A673 (cell line): Measurements from ENCODE around the gene COQ8B. TPM values are rescaled to one million over a fixed set of nuclear protein-coding genes. Genes with fewer than 3 reads are reported as not detected.

Experiments used
- BruUV-seq: library from RNA; stranded (reverse); fragments of 400-500 nt; replicated peaks from 2 replicates; lab custom pipeline; 2021; lab: Mats Ljungman, UMichigan
- CTCF ChIA-PET: fragments of 300-600 bp; sonication (Branson Sonifier 250); formaldehyde crosslinking; loops from one replicate; lab custom pipeline; 2022; ENCODE audit warnings: antibody characterized with exemption; lab: Charles Lee
- POLR2A ChIA-PET: fragments of 300-600 bp; sonication (Branson Sonifier 250); formaldehyde crosslinking; loops from one replicate; lab custom pipeline; 2022; ENCODE audit warnings: antibody characterized with exemption; ENCODE audit not compliant: low non-redundant PET; lab: Charles Lee
- DNase-seq: peaks from one replicate; pipeline ENCODE4 v3.0.0-alpha.2; 2015; ENCODE audit warnings: low spot score
- H3K27ac ChIP-seq: fragments of 200-600 bp; sonication (generic); 2 replicates; pipeline ENCODE4 v1.5.1; 2016; ENCODE audit warnings: mixed run types, low read depth, mild to moderate bottlenecking, mixed read lengths, antibody characterized with exemption, low read length; ENCODE audit not compliant: poor library complexity, severe bottlenecking
- H3K27me3 ChIP-seq: fragments of 200-600 bp; sonication (generic); replicated peaks from 2 replicates; pipeline ENCODE4 v1.6.1; 2017; ENCODE audit warnings: mixed run types, low read depth, mild to moderate bottlenecking, mixed read lengths, antibody characterized with exemption, low read length; ENCODE audit not compliant: insufficient read depth, poor library complexity
- H3K36me3 ChIP-seq: fragments of 200-600 bp; sonication (generic); 2 replicates; pipeline ENCODE4 v1.6.1; 2016; ENCODE audit warnings: mixed run types, mild to moderate bottlenecking, mixed read lengths, antibody characterized with exemption, low read length; ENCODE audit not compliant: insufficient read depth, poor library complexity, severe bottlenecking
- H3K4me1 ChIP-seq: fragments of 200-600 bp; sonication (generic); 2 replicates; pipeline ENCODE4 v1.6.1; 2017; ENCODE audit warnings: mixed run types, mild to moderate bottlenecking, mixed read lengths, antibody characterized with exemption, low read length; ENCODE audit not compliant: insufficient read depth, poor library complexity, severe bottlenecking
- H3K4me3 ChIP-seq: fragments of 200-600 bp; sonication (generic); 2 replicates; pipeline ENCODE4 v1.5.1; 2016; ENCODE audit warnings: low read depth, mixed run types, mild to moderate bottlenecking, mixed read lengths, low read length; ENCODE audit not compliant: poor library complexity, severe bottlenecking
- H3K9me3 ChIP-seq: fragments of 200-600 bp; sonication (generic); 2 replicates; pipeline ENCODE4 v1.6.1; 2016; ENCODE audit warnings: mixed run types, low read depth, mild to moderate bottlenecking, mixed read lengths, antibody characterized with exemption, low read length; ENCODE audit not compliant: poor library complexity, severe bottlenecking
- EZH2 ChIP-seq: fragments of 200-600 bp; sonication (generic); IDR thresholded peaks from 2 replicates; pipeline ENCODE4 v1.6.1; 2017; ENCODE audit warnings: borderline replicate concordance, low read depth, mild to moderate bottlenecking, mixed read lengths, antibody characterized with exemption, low read length; ENCODE audit not compliant: poor library complexity, severe bottlenecking
- intact Hi-C: fragments of 100-400 bp; cut with micrococcal nuclease; formaldehyde crosslinking; loops from one replicate; pipeline ENCODE4 v1.10.0; 2022; ENCODE audit not compliant: unreplicated experiment
- total RNA-seq: library from RNA; stranded (reverse); gene quantifications from 2 replicates; pipeline ENCODE4 v1.2.3, GENCODE V29; 2021
- TF ChIP-seq, protein P1 (sequence below): fragments of 300-800, 200-600 bp; sonication (generic); conservative IDR thresholded peaks from 2 replicates; pipeline ENCODE4 v1.5.1; 2017; ENCODE audit warnings: low read depth, mild to moderate bottlenecking, antibody characterized with exemption, low read length, moderate library complexity, mixed read lengths

COQ8B gene
- total RNA-seq, 1 experiment from 2014 or later: 34.1 TPM

DNA sequence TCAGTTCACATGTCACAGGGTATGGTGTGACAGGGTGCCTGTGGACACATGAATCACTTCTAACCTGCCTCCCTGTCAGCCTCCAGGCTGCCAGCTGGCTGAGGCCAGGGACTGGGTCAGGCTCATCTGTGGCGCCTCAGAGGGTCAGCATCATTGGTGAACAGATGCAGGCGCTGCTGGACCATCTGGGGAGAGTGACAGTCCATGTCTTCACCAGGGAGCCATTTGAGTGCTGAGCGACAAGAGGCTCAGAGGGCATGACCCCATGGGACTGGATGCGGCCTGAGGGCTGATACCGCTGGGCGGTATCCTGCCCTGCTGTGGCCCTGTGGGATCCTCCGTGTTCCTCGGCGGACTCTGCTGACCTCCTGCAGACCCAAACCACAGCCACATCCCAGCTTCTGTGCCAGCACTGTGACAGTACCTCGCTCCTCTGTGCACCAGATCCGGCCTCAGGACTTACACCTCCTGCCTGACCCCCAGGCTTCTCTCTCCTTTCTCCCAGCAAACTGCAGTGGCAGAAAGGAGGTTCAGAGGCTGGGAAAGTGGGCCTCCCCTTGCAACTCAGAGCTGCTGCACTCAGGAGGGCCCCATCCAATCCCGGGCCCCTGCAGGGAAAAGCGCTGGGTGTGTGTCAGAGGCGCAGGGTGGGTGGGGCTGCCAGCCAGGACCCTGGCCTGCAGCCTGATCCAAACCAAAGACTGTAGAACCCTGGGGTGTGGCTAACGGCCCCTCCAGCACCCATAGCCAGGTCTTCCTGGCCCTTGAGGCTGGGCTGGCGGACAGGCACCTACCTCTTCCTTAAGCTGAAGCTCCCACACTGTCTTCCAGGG is 23.4 kb upstream of the COQ8B start:
- H3K27me3 ChIP-seq: no peaks in the 10 kb centered on the region
- H3K9me3 ChIP-seq: no peaks in the 10 kb centered on the region
- ChIA-PET CTCF (no interaction called here), POLR2A (no interaction called here)
- TF ChIP-seq, protein P1, sequence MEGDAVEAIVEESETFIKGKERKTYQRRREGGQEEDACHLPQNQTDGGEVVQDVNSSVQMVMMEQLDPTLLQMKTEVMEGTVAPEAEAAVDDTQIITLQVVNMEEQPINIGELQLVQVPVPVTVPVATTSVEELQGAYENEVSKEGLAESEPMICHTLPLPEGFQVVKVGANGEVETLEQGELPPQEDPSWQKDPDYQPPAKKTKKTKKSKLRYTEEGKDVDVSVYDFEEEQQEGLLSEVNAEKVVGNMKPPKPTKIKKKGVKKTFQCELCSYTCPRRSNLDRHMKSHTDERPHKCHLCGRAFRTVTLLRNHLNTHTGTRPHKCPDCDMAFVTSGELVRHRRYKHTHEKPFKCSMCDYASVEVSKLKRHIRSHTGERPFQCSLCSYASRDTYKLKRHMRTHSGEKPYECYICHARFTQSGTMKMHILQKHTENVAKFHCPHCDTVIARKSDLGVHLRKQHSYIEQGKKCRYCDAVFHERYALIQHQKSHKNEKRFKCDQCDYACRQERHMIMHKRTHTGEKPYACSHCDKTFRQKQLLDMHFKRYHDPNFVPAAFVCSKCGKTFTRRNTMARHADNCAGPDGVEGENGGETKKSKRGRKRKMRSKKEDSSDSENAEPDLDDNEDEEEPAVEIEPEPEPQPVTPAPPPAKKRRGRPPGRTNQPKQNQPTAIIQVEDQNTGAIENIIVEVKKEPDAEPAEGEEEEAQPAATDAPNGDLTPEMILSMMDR: no peak
- TF ChIP-seq EZH2: no peak
- DNase-seq: no peak
- peaks cover 2% of the 10 kb centered on the region for H3K36me3 ChIP-seq
- intact Hi-C loops: no loop called here
- H3K4me3 ChIP-seq: no peak overlapping the region
- no TSS peak for BruUV-seq
- H3K27ac ChIP-seq: no peak overlapping the region
- no peaks in the 10 kb centered on the region for H3K4me1 ChIP-seq

DNA sequence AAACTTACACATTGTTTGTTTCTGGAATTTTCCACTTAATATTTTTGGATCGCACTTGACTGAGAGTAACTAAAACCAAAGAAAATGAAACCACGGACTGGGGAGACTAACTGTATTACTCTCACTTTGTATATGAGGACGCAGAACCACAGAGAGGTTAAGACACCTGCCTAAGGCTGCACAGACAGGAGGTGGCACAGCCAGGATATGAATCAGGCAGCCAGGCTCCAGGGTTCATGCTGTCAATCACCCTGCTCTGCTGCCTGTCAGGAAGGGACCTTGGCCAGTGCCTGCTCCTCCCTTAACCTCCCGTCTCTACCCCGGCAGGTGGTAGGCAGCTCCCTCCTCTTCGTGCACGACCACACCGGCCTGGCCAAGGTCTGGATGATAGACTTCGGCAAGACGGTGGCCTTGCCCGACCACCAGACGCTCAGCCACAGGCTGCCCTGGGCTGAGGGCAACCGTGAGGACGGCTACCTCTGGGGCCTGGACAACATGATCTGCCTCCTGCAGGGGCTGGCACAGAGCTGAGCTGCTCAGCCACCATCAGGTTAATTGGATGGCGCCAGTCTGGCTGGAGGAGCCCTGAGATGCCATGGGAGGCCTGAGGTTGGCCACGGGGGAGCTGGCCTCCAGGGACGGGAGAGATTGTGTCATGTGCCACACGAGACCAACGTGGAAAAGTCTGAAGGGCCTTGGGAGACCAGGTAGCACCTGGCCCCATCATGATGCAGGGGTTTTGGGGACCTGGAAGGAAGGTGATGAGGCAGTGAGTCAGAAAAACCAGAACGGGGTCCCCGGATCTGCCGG is 22.5 kb upstream of the COQ8B start:
- BruUV-seq: no TSS peak
- no peaks in the 10 kb centered on the region for H3K4me1 ChIP-seq
- H3K27ac ChIP-seq: no peak overlapping the region
- H3K4me3 ChIP-seq: no peak overlapping the region
- TF ChIP-seq EZH2: no peak
- TF ChIP-seq, protein P1: no peak
- peaks cover 2% of the 10 kb centered on the region for H3K36me3 ChIP-seq
- DNase-seq: no peak
- H3K9me3 ChIP-seq: no peaks in the 10 kb centered on the region
- ChIA-PET POLR2A (no interaction called here), CTCF (no interaction called here)
- intact Hi-C loops: no loop called here
- no peaks in the 10 kb centered on the region for H3K27me3 ChIP-seq

DNA sequence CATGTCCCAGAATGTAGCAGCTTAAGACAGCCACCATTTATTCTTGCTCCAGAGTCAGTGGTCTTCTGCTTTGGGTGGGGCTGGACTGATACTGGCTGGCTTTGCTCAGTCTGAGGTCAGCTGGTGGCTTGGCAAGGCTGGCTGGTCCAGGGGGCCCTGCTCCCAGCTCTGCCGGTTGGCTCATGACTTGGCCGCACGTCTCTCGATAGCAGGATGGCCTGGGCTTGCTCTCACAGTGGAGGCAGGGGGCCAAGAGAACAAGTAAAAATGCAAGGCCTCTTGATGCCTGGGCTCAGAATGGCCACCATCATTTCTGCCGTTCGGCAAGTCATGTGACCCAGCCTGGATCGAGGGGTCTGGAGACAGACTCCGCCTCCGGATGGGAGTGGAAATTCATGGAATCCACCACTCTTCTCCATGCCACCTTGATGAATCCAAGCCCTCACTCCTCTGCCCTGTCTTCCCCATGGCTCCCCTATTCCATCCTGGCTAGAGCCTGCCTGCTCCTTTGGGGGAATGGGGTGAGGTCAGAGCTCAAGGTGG is 20.5 kb upstream of the COQ8B start:
- H3K4me1 ChIP-seq: no peaks in the 10 kb centered on the region
- ChIA-PET CTCF (no interaction called here), POLR2A (no interaction called here)
- H3K36me3 ChIP-seq: peaks cover 9% of the 10 kb centered on the region
- no peak overlapping the region for H3K27ac ChIP-seq
- no TSS peak for BruUV-seq
- H3K4me3 ChIP-seq: no peak overlapping the region
- TF ChIP-seq, protein P1: no peak
- TF ChIP-seq EZH2: no peak
- DNase-seq: no peak
- no peaks in the 10 kb centered on the region for H3K27me3 ChIP-seq
- intact Hi-C loops: no loop called here
- H3K9me3 ChIP-seq: no peaks in the 10 kb centered on the region
